CD14-positive monocyte (primary cell): Measurements from ENCODE around the gene NMUR1. TPM values are rescaled to one million over a fixed set of nuclear protein-coding genes. Genes with fewer than 3 reads are reported as not detected.
A peak's percentile ranks its signal among the peaks of the same experiment; 100 is the strongest.

Experiments used
- DNase-seq, 3 donors: peaks; one replicate each; pipeline ENCODE4 v3.0.0-alpha.2; 2011 to 2022
- H2AFZ ChIP-seq: 2 replicates; pipeline ENCODE4 v1.6.0; 2012; ENCODE audit warnings: mild to moderate bottlenecking, low read depth, low read length, inconsistent platforms; ENCODE audit not compliant: insufficient read depth, poor library complexity, severe bottlenecking
- H3K27ac ChIP-seq, 2 donors: 1 replicate in 1 of 2; 2 replicates in 1 of 2; pipeline ENCODE4 v1.5.1; 2012 to 2013; ENCODE audit warnings: low read length in 2 of 2, control low read depth in 1 of 2, inconsistent platforms in 1 of 2, low read depth in 1 of 2, mild to moderate bottlenecking in 1 of 2
- H3K27me3 ChIP-seq, 2 donors: one replicate each; pipeline versions ENCODE4 v1.6.0 to v1.6.1; 2011 to 2013; ENCODE audit warnings: low read length in 2 of 2; ENCODE audit not compliant: control insufficient read depth in 2 of 2, insufficient read depth in 2 of 2
- H3K36me3 ChIP-seq, 2 donors: replicated peaks in 1 of 2; 1 replicate in 1 of 2; 2 replicates in 1 of 2; pipeline versions ENCODE4 v1.5.1 to v1.6.1; 2012 to 2013; ENCODE audit warnings: low read length in 2 of 2, control low read depth in 1 of 2, inconsistent platforms in 1 of 2, mild to moderate bottlenecking in 1 of 2; ENCODE audit not compliant: insufficient read depth in 2 of 2, control insufficient read depth in 1 of 2
- H3K4me1 ChIP-seq, 2 donors: 1 replicate in 1 of 2; 2 replicates in 1 of 2; pipeline versions ENCODE4 v1.5.1 to v1.6.1; 2012 to 2013; ENCODE audit warnings: low read length in 2 of 2, control low read depth in 1 of 2, inconsistent platforms in 1 of 2, mild to moderate bottlenecking in 1 of 2, moderate library complexity in 1 of 2; ENCODE audit not compliant: insufficient read depth in 2 of 2, control insufficient read depth in 1 of 2
- H3K4me2 ChIP-seq: replicated peaks from 2 replicates; pipeline ENCODE3; 2012; ENCODE audit warnings: low read length, moderate library complexity, mild to moderate bottlenecking; ENCODE audit not compliant: poor library complexity, severe bottlenecking; ENCODE audit errors: extremely low read depth
- H3K4me3 ChIP-seq, 3 experiments: fragments of 200-600 bp in 1 of 3; sonication (generic) in 1 of 3; replicated peaks in 1 of 3; 1 replicate in 2 of 3; 2 replicates in 1 of 3; pipeline ENCODE4 v1.5.1; 2011 to 2013; ENCODE audit warnings: low read length in 3 of 3, mild to moderate bottlenecking in 3 of 3, control low read depth in 2 of 3, low read depth in 2 of 3, inconsistent platforms in 1 of 3, moderate library complexity in 1 of 3
- H3K79me2 ChIP-seq: 2 replicates; pipeline ENCODE4 v1.6.0; 2012; ENCODE audit warnings: mild to moderate bottlenecking, control low read depth, inconsistent platforms, low read length, moderate library complexity; ENCODE audit not compliant: insufficient read depth
- H3K9ac ChIP-seq: 2 replicates; pipeline ENCODE4 v1.6.0; 2017; ENCODE audit warnings: low read length, mild to moderate bottlenecking; ENCODE audit not compliant: insufficient read depth, poor library complexity, severe bottlenecking
- H3K9me3 ChIP-seq, 2 donors: replicated peaks in 1 of 2; 1 replicate in 1 of 2; 2 replicates in 1 of 2; pipeline versions ENCODE4 v1.5.1 to v1.6.1; 2012 to 2013; ENCODE audit warnings: low read length in 2 of 2, control low read depth in 1 of 2; ENCODE audit not compliant: control insufficient read depth in 1 of 2, insufficient read depth in 1 of 2
- H4K20me1 ChIP-seq: 2 replicates; pipeline ENCODE4 v1.6.0; 2012; ENCODE audit warnings: mild to moderate bottlenecking, low read length, control low read depth, moderate library complexity; ENCODE audit not compliant: insufficient read depth
- H3K27ac Mint-ChIP-seq, 7 donors: one replicate each; pipeline ENCODE4 v1.8.0; 2020; ENCODE audit warnings: mild to moderate bottlenecking in 7 of 7, mixed read lengths in 7 of 7, moderate library complexity in 6 of 7, inconsistent platforms in 2 of 7
- H3K27me3 Mint-ChIP-seq, 3 donors: one replicate each; pipeline ENCODE4 v1.8.0; 2021 to 2022; ENCODE audit warnings: low read depth in 3 of 3, mild to moderate bottlenecking in 3 of 3, mixed read lengths in 3 of 3, moderate library complexity in 3 of 3, inconsistent platforms in 1 of 3
- H3K36me3 Mint-ChIP-seq, 2 donors: one replicate each; pipeline ENCODE4 v1.8.0; 2020; ENCODE audit warnings: mixed read lengths in 2 of 2, inconsistent platforms in 1 of 2, mild to moderate bottlenecking in 1 of 2
- H3K4me1 Mint-ChIP-seq: one replicate; pipeline ENCODE4 v1.8.0; 2020; ENCODE audit warnings: mild to moderate bottlenecking, mixed read lengths
- H3K4me3 Mint-ChIP-seq, 2 donors: one replicate each; pipeline ENCODE4 v1.8.0; 2020; ENCODE audit warnings: mild to moderate bottlenecking in 2 of 2, mixed read lengths in 2 of 2, moderate library complexity in 1 of 2
- H3K9me3 Mint-ChIP-seq, 7 donors: one replicate each; pipeline ENCODE4 v1.8.0; 2020 to 2022; ENCODE audit warnings: mixed read lengths in 7 of 7, mild to moderate bottlenecking in 6 of 7, moderate library complexity in 6 of 7, inconsistent platforms in 2 of 7
- WGBS: methylation state at CpG from one replicate; pipeline ENCODE4 v1.1.5; 2013; ENCODE audit warnings: missing lambda C conversion rate; ENCODE audit not compliant: insufficient coverage; 5-methylcytosine and 5-hydroxymethylcytosine counted together
- intact Hi-C, 2 donors: fragments of 100-400 bp; cut with micrococcal nuclease; formaldehyde crosslinking; loops; one replicate each; pipeline versions ENCODE4 v1.15.0 to v1.15.1; 2023
- polyA plus RNA-seq, 3 donors: library from polyadenylated mRNA; depleted of rRNA in 1 of 3; unstranded in 2 of 3; stranded (reverse) in 1 of 3; fragments of 300-500 nt in 2 of 3; fragments of >200 nt in 1 of 3; fragmentation: Illumina TruSeq in 2 of 3; gene quantifications; 1 replicate in 2 of 3; 2 replicates in 1 of 3; pipeline ENCODE4 v1.2.3, GENCODE V29; 2012 to 2021
- TF ChIP-seq, protein P1 (sequence below): fragments of 200-600 bp; IDR thresholded peaks from one replicate; pipeline ENCODE4 v1.8.0; 2022; ENCODE audit warnings: antibody characterized with exemption, mild to moderate bottlenecking

NMUR1 gene
- polyA plus RNA-seq, 3 donors: not detected

DNA sequence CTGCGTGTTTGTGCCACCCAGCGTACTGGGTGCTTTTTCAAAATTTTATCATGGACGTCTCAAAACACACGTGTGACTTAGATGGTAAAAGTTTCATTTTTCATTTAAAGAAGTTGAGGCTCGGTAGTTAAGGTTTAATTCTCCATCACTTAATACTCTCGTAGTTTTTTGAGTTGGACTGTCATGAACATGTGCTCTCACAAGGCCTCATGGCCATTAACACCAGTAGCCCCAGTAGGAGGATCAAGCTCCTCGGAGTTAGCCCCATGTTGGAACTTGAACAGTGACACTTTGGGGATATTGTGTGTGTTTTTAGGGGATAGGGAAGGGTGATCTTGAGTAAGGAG, 15.3 kb downstream of the NMUR1 start:
- intact Hi-C loops: loop anchor here (5.0 to 10.0 kb wide), 5 partner anchors 48 to 1180 kb away; partner anchors contain the start of genes GIGYF2 (in 1 of the 2) and PDE6D (in 1 of the 2)
- peak overlapping the region; percentile 79 for H3K9ac ChIP-seq
- 86% methylated on average over 1 of the region's 7 CpGs for WGBS
- H3K36me3 Mint-ChIP-seq: no peaks in the 10 kb centered on the region
- no peaks in the 10 kb centered on the region for H4K20me1 ChIP-seq
- H3K27me3 Mint-ChIP-seq: peaks cover 0 to 8% (median 6%) of the 10 kb centered on the region in 3 donors
- H3K79me2 ChIP-seq: no peaks in the 10 kb centered on the region
- peaks cover 12% of the 10 kb centered on the region for H3K4me1 Mint-ChIP-seq
- peaks cover 6 to 11% of the 10 kb centered on the region in 2 donors for H3K4me1 ChIP-seq
- peak overlapping the region; percentile 91 to 97 (median 94) for H3K27ac Mint-ChIP-seq
- H3K27me3 ChIP-seq: no peaks in the 10 kb centered on the region
- no peaks in the 10 kb centered on the region for H3K9me3 ChIP-seq
- peak overlapping the region; percentile 89 for H2AFZ ChIP-seq
- H3K27ac ChIP-seq: peak overlapping the region; percentile 67 to 89
- peaks cover 0 to 3% (median 0%) of the 10 kb centered on the region in 7 donors for H3K9me3 Mint-ChIP-seq
- DNase-seq: no peak
- peak overlapping the region; percentile 80 to 93 (median 86) for H3K4me3 ChIP-seq
- peak overlapping the region; percentile 83 to 95 for H3K4me3 Mint-ChIP-seq
- no peaks in the 10 kb centered on the region for H3K36me3 ChIP-seq
- TF ChIP-seq, protein P1, sequence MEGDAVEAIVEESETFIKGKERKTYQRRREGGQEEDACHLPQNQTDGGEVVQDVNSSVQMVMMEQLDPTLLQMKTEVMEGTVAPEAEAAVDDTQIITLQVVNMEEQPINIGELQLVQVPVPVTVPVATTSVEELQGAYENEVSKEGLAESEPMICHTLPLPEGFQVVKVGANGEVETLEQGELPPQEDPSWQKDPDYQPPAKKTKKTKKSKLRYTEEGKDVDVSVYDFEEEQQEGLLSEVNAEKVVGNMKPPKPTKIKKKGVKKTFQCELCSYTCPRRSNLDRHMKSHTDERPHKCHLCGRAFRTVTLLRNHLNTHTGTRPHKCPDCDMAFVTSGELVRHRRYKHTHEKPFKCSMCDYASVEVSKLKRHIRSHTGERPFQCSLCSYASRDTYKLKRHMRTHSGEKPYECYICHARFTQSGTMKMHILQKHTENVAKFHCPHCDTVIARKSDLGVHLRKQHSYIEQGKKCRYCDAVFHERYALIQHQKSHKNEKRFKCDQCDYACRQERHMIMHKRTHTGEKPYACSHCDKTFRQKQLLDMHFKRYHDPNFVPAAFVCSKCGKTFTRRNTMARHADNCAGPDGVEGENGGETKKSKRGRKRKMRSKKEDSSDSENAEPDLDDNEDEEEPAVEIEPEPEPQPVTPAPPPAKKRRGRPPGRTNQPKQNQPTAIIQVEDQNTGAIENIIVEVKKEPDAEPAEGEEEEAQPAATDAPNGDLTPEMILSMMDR: no peak
- H3K4me2 ChIP-seq: peak overlapping the region; percentile 86

DNA sequence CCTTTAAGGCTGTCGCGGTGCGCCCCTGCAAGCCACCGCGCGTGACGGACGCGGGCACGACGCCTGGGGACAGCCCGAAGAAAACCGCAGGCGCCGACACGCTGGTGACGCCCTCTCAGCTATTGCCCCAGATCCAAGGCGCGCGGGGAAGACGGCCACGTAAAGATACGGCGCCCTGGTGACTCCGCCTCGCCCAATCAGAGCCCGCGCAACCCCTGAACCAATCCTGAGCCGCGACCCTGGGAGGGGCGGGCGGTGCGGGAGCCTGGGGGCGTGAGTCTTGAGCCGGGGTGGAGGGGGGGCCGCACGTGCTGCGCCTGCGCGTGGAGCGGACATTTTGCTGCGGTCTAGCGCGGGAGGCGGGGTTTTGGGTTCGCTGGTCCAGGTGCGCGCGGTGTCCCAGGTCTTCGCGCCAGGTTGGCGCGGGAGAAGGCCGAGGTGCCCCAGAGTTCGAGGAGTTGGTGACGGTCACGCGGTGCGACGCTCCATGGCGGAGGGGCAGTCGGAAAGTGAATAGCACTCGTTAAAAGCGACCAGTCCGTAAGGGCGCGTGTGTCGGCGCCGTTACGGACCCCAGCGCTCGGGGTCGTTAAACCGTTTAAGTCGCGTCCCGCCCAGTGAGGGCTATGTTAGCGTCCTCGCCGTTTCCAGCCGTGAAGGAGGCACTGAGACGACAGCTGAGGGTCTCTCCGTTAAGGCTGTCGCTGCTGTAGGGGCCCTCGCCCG, 15.9 kb downstream of the NMUR1 start:
- peaks cover 0 to 6% (median 5%) of the 10 kb centered on the region in 3 donors for H3K27me3 Mint-ChIP-seq

More for the DNA sequence above, 15.9 kb downstream of the NMUR1 start:
- Histone ChIP-seq H4K20me1 (no peaks in the 10 kb centered on the region), H3K9me3 (no peaks in the 10 kb centered on the region), H3K4me2 (peak overlapping the region; percentile 86), H2AFZ (peak overlapping the region; percentile 89), H3K9ac (peak overlapping the region; percentile 79), H3K36me3 (no peaks in the 10 kb centered on the region), H3K4me1 (peaks cover 6 to 11% of the 10 kb centered on the region in 2 donors), H3K27ac (peak overlapping the region; percentile 67 to 89), H3K79me2 (no peaks in the 10 kb centered on the region), H3K27me3 (no peaks in the 10 kb centered on the region), H3K4me3 (peak overlapping the region; percentile 80 to 93 (median 86))
- intact Hi-C loops: loop anchor here (5.0 to 10.0 kb wide), 5 partner anchors 47 to 1180 kb away; partner anchors contain the start of genes GIGYF2 (in 1 of the 2) and PDE6D (in 1 of the 2)
- peak; percentile 93 to 99 (median 98) for DNase-seq
- Mint-ChIP-seq H3K27ac (peak overlapping the region; percentile 91 to 97 (median 94)), H3K9me3 (peaks cover 0 to 2% (median 0%) of the 10 kb centered on the region in 7 donors), H3K4me1 (peaks cover 12% of the 10 kb centered on the region), H3K36me3 (no peaks in the 10 kb centered on the region), H3K4me3 (peak overlapping the region; percentile 83 to 95)
- under 1% methylated on average over 80 of the region's 87 CpGs for WGBS
- TF ChIP-seq, protein P1: no peak
